ENCODE data around the gene TEX35.

TEX35 gene

GRCh38 chr1:178540204-178540603 lies 27.3 kb downstream of the TEX35 start:
- in situ Hi-C loops (cut with MboI; ENCODE audit: low sequenced_read_pairs, unreplicated experiment) = loop anchor here (25.0 kb wide), 1 partner anchor 822 kb away; the partner anchor contains the start of gene AXDND1
- no peak for DNase-seq (ENCODE audit: low spot score)
- no peak for TF ChIP-seq CTCF (IDR thresholded peaks at IDR 0.05; ENCODE audit: borderline replicate concordance, control extremely low read depth, extremely low read depth, insufficient read depth, missing control alignments)

GRCh38 chr1:178540646-178541045 lies 27.7 kb downstream of the TEX35 start:
- in situ Hi-C loops (cut with MboI; ENCODE audit: low sequenced_read_pairs, unreplicated experiment) = loop anchor here (25.0 kb wide), 1 partner anchor 822 kb away; the partner anchor contains the start of gene AXDND1
- DNase-seq (ENCODE audit: low spot score) = no peak
- no peak for TF ChIP-seq CTCF (IDR thresholded peaks at IDR 0.05; ENCODE audit: borderline replicate concordance, control extremely low read depth, extremely low read depth, insufficient read depth, missing control alignments)

GRCh38 chr1:178541379-178541778 lies 28.5 kb downstream of the TEX35 start:
- no peak for TF ChIP-seq CTCF (IDR thresholded peaks at IDR 0.05; ENCODE audit: borderline replicate concordance, control extremely low read depth, extremely low read depth, insufficient read depth, missing control alignments)
- in situ Hi-C loops (cut with MboI; ENCODE audit: low sequenced_read_pairs, unreplicated experiment) = loop anchor here (25.0 kb wide), 1 partner anchor 821 kb away; the partner anchor contains the start of gene AXDND1
- DNase-seq (ENCODE audit: low spot score) = no peak

GRCh38 chr1:178541829-178542553 lies 29.1 kb downstream of the TEX35 start:
- no peak for TF ChIP-seq CTCF (IDR thresholded peaks at IDR 0.05; ENCODE audit: borderline replicate concordance, control extremely low read depth, extremely low read depth, insufficient read depth, missing control alignments)
- in situ Hi-C loops (cut with MboI; ENCODE audit: low sequenced_read_pairs, unreplicated experiment) = loop anchor here (25.0 kb wide), 1 partner anchor 820 kb away; the partner anchor contains the start of gene AXDND1
- DNase-seq (ENCODE audit: low spot score) = peak; percentile 80

- in situ Hi-C loops (cut with MboI; ENCODE audit: low sequenced_read_pairs, unreplicated experiment) = loop anchor here (25.0 kb wide), 1 partner anchor 820 kb away; the partner anchor contains the start of gene AXDND1
- peak; percentile 93 for DNase-seq (ENCODE audit: low spot score)
- TF ChIP-seq CTCF (IDR thresholded peaks at IDR 0.05; ENCODE audit: borderline replicate concordance, control extremely low read depth, extremely low read depth, insufficient read depth, missing control alignments) = peak; percentile 99
Measured at GRCh38 chr1:178542554-178543289, 29.8 kb downstream of the TEX35 start.

GRCh38 chr1:178543290-178543607 lies 30.3 kb downstream of the TEX35 start:
- no peak for TF ChIP-seq CTCF (IDR thresholded peaks at IDR 0.05; ENCODE audit: borderline replicate concordance, control extremely low read depth, extremely low read depth, insufficient read depth, missing control alignments)
- in situ Hi-C loops (cut with MboI; ENCODE audit: low sequenced_read_pairs, unreplicated experiment) = loop anchor here (25.0 kb wide), 1 partner anchor 819 kb away; the partner anchor contains the start of gene AXDND1
- no peak for DNase-seq (ENCODE audit: low spot score)

All from GM13976 (cell line).